NCI-H748 (cell line): ENCODE measurements around the gene MYL7.
"Not testable (repeated sequence)": the region's sequence is repeated elsewhere in the genome, so short reads cannot be mapped to it uniquely, and the experiment has no call there.

ENCODE experiments used
- DNase-seq: peaks from one replicate; lab custom pipeline; 2025; ENCODE audit not compliant: unreplicated experiment; lab: John Stamatoyannopoulos, UW

The MYL7 gene

DNA sequence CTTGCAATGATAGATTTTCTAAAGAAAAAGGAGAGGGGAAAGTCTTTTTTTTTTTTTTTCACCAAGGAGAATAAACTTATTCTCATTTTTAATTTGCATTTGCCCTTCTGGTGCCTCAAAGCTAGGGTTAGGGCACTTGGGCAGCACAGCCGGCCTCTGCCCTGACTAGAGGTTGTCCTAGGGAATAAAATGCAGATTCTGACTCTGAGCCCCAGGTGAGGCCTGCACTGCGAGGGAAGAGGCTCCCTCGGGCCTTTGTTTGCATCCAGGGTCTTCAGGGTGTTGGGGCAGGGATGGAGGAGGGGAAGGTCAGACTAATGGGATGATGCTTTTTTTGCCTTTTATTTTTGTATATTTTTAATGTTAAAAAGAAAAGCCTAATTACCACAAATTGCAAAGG is 7.8 kb downstream of the MYL7 start:
- no peak for DNase-seq

DNA sequence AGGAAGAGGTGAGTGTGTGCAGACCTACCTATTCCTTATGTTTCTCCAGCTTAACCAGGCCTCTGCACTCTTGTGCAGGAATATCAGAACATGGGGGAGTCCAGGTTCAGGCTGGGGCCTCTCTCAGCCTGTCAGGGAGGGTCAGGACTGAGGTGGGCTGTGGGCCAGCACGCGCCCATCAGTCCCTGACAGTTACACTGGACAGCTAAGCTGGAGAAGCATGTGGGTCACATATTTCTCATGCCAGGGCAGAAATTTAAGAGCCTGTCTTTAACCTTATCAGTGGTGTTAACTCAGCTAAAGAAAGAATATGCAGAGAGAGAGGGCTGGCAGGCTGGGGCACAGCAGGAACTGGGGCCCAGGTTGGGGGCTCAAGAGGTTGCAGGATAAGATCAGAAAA is 9.1 kb downstream of the MYL7 start:
- DNase-seq: no peak

DNA sequence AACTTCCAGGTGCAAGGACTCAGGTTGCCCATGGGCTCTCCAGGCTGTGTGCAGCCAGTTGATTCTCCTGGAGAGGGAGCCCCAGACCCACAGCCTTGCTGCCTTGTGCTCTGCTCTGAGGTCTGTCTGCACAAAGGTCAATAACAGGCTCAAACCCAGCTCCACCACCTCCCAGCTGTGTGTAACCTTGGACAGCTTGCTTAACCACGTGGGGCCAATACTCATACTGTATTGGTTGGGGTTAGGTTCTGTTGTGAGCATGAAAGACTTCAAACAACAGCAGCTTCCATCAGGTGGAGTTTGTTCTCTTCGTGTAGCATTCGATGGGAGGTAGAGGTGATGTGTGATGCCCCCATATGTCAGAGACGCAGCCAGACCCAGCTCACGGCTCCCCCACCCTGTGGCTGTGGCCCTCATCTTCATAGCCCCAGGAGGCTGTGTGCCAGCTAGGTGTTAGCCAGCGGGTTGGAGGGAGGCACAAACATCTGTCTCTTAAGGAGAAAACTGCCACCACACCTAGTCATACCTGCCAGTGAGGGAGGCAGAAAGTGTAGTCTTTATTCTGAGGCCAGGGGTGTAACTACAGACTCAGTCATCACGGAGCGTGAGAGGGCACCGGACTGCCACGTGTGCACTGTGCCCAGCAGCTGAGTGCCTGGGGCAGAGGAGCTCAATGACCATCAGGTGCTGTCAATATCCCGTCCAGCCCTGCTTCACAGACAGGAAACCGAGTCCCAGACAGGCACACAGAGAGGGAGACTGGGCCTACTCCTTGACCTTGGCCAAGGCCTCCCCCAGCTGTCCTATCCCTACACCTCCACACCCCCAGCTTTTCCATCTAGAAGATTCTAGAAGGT is 9.7 kb downstream of the MYL7 start:
- DNase-seq: peak; percentile 23

DNA sequence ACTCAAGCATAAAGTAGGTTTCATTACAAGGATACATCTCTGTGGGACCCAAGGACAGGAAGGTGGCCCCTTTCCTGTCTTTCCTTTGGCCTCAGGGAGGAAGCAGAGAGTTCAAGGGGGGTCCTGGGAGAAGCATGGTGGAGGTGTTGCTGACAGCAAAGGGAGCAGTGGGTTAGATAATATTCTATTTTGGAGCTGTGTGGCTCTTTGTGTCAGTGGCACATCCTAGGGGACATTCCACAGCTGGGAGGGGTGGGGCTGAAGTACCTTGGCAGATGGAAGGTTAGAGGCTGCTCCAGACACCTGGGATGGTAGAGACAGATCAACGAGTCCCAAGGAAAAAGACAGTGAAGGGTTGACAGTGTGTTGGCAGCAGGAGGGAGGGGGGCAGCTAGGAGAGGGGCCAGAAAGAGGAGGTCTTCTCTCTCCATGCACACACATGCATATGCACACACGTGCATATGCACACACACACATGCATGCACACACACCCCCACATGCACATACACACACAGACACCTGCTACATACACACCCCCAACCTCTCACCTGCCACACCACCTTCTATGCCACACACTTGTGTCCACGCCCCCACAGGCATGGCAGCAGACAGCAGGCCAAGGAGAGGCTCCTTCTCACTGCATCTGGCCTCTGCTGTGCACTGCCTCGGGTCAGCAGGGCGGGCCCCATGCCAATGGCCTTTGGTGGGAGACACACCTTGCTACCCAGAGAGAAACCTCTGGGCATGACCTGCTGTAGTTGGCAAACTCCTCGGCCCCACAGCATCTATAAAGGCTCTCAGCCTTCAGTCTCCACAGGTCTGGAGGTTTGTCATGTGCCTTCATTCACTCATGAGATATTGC is 12.2 kb downstream of the MYL7 start:
- no peak for DNase-seq

DNA sequence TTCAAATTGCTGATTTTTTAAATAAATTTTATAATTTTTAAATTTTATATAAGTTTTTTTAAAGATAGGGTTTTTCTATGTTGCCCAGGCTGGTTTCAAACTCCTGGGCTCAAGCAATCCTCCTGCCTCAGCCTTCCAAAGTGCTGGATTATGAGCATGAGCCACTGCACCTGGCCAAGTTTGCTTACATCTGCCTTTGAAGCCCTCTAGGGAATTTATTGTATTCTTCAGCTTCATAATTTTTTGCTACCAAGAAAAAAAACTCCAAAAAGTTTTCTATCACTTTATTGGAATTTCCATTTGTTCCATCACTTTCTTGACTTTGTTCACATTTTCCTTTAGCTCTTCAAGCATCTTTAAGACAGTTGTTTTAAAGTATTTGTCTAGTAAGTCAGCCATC is 14.0 kb downstream of the MYL7 start:
- no peak for DNase-seq

DNA sequence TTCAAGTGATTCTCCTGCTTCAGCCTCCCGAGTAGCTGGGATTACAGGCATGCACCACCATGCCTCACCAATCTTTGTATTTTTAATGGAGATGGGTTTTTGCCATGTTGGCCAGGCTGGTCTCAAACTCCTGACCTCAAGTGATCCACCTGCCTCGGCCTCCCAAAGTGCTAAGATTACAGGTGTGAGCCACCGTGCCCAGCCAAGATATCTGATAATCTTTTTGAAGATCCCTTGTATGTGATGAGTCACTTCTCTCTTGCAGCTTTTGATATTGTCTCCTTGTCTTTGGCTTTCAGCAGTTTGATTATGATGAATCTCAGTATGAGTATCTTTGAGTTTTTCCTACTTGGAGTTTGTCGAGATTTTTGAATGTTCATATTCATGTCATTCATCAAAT is 14.6 kb downstream of the MYL7 start:
- not testable (repeated sequence) for DNase-seq

DNA sequence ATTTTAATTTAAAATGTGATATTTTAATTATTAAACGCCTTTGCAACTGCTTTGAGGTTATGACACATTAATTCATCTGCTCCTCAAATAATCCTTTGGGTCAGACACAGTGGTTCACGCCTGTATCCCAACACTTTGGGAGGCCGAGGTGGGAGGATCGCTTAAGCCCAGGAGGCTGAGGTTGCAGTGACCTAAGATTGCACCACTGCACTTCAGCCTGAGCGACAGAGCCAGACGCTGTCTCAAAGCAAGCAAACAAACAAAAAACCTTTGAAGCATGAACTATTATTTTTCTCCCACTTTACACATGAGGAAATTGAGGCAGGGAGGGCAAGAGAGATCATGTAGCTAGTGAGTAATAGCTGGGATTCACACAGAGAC is 16.3 kb downstream of the MYL7 start:
- no peak for DNase-seq

DNA sequence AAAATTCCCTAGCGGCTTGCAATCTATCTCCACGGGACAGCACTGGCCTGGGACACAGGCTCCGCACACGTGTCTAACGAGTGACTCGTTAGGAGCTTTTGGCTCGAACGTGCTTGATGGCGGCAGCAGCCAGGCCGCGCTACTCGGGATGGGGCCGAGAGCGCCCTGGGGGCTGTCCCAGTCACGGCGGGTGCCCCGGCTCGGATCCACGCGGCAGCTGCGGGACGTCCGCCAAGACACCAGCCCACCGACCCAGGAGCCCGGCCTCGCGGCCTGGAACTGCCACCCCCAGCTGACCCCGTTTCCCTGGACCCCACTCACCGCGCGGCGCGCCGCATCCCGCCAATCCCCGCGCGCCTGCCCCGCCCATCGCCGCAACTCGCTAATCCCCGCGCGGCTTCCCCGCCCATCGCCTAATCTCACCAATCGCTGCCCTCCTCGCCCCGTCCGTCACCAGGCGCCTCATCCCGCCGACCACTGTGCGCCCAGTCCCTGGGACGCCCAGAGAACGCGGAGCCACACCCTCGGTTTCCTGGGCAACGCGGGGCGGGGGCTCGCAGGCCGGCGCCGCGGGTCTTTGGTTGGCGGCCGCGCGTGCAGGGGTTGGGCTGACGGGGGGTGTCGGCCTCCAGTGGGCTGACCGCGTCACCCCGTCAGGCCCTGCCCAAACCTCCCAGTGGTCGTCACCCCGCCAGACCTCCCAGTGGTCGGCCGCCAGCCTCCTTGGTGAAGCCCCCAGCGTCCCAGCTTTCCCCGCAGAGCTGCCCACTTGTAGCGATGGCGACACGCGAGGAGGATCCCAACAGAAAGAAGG is 17.7 kb downstream of the MYL7 start, which contains the start of gene POLD2:
TSS of gene POLD2 (minus strand) at position 359 of the 814 bp plus-strand sequence. CDS start 1,495 bp downstream, outside the sequence.
- peak; percentile 99 for DNase-seq

DNA sequence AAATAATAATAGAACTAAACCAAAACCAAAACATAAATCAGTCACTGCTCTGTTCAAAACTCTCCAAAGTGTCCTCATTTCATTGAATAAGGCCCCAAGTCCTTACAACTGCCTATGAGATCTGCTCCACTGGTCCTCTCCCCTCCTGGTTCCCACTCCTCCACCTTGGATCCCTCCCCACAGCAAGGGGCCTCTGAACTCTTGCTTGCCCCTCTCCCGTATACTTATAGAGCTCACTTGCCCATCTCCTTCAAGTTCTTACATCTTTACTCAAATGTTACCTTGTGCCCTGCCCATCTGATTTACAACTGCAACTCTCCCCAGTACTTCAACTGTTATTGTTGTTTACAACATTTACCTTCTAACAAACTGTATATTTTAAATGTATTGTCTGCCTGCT is 18.6 kb downstream of the MYL7 start:
- DNase-seq: no peak

DNA sequence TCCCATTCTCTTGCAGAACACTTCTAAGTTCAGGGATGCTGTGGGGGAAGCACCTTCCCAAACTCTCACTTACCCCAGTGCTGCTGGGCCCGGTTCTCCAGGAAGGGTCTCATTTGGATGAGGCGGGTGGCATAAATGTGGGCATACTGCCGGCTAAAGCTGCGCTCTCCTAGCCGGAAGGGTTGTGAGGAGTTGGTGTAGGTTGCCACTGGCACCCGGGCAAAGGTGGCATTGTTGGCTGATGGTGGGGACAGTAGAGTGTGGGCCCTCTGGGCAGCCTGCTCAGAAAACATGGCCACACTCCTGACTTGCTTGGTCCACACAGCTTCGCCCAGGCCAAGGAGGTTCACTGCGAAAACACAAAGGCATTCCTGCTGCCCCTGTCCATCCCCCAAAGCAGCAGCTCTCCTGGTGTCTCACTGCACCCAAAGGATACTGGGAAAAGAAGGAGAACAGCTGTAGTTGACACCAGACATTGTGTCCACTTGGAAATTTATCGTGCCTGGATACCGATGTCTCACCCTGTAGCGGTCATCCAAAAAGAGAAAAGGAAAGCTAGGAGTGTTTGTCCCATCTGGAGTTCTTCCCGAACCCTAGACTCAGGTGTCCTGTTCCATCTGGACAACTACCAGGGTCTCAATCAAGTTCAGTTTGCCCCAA is 19.2 kb downstream of the MYL7 start:
- DNase-seq: no peak

DNA sequence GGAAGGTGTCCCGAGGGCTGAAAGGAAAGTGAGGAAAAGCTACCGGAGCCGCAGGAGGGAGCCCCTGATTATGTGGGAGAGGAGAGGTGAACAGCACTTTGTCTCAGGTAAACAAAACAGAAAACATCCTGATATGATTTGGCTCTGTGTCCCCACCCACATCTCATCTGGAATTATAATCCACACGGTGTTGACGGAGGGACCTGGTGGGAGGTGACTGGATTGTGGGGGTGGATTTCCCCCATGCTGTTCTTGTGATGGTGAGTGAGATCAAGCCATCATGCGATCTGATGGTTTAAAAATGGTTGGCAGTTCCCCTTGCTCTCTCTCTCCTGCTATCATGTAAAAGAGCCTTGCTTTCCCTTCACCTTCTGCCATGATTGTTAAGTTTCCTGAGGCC is 20.7 kb downstream of the MYL7 start:
- no peak for DNase-seq

DNA sequence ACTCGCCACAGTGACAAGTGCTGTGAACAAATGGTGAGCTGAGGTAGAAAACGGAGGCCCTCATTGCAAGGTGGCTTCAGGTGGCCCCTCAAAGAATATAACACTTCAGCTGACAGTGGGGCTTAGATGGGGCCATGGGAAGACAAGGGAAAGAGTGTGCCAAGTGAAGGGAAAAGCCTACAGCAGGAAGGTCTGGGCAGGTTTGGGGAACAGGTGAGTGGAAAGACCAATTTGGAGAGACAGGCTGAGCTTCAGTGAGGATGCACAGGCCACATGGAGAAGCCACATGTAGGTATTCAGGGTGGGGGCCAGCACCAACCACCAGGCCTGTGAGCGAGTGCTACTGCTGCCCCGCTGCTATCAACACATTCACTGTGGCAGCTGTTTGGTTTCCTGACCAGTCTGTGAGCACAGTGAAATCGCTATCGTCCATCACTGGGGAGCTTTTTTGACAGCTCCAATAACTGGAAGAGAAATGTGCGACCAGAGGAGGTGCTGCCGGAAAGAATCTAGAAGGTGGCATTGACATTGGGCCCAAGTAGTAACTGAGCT is 21.2 kb downstream of the MYL7 start:
- no peak for DNase-seq

DNA sequence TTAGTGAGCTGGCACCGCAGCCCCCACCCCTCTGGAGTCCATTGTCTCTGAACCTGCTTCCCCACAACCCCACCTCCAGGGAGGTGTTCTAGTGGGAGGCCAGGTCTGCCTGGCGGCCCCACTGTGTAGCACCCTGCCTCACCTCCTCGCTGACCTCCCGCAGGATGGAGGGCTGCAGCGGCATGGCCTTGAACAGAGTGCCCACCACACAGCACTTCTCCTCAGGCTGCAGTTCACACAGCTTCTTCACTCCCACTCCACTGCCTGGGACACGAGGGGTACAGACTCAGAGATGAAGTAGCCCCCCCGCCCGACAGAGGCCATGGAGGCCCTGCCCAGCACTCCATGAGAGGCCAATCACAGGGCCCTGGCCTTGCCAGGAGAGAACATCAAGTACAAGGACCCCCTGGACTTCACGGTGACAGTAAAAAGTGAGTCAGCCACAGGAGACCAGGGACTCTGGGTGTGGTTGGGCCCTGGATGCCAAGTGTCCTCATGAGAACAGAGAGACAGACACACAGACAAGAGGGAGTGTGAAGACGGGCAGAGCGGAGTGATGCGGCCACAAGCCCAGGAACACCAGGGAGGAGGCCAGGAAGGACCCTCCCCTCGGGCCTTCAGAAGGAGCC is 23.2 kb downstream of the MYL7 start:
- DNase-seq: no peak

DNA sequence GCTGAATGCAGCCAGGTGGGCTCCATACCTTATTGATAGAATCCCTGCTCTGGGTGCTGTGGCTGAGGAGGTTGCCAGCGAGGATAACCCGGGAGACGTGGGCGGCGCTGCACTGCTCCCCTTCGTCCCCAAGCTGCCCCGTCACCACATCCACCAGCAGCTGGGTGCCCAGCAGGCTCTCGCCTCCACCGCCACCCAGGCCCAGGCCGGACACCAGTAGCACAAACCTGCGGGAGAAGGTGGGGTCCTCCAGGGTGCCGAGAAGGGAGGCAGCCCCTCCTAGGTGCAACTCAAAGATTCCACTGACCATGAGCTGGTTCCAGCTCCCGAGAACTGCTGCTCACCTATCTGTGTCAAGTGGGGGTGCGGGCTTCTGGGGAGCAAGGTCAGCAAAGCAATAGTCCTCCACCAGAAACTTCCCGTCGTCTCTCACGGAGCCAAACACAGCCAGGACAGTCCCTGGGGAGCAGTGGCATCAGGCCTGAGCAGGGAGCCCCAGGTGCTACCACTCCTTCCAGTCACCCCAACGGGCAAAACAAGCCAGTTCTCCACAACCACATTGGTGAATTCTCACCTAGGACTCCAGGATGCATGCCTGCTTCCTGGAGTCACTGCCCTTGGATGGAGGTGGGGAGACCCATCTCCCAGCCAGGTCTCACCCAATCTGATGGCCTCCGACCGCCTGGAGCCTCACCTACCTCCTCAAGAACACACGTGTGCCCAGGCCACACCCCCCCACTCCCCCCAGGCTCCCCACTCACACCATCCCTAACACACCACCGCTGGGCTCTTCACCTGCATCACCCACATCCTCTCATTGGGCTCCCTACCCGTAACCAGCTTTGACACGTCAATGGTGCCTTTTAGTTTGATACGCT is 24.1 kb downstream of the MYL7 start:
- DNase-seq: no peak

DNA sequence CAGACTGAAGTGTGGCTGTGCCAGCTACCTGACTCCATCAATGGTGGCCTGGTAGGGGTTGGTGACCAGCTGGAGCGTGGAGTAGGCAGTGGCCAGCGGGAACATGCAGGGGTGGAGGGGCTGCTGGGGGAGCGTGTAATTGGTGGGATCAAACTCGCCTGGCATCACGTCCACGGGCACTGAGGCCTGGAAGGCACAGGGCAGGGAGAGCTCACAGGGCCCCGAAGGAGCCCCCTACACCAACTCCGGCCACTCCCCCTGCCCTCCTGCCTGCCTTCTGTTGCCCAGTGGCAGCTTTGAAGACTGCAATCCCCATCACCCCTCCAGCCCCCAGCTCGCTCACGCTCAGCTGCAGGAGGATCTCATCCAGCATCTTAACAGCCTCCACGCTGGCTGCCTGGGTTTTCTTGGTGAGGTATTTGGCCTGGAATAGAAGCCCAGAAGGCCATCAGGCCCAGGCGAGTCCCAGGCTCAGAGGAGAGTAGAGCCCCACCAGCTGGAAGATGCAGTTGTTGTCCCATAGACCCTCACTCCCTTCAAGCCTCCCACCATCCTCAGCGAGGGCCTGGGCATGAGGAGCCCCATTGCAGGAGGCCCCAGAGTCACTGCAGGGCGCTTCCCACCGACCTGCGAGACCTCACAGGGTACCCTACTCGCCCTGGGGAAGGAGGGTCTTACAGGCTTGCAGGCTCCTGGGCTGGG is 24.9 kb downstream of the MYL7 start:
- DNase-seq: no peak

DNA sequence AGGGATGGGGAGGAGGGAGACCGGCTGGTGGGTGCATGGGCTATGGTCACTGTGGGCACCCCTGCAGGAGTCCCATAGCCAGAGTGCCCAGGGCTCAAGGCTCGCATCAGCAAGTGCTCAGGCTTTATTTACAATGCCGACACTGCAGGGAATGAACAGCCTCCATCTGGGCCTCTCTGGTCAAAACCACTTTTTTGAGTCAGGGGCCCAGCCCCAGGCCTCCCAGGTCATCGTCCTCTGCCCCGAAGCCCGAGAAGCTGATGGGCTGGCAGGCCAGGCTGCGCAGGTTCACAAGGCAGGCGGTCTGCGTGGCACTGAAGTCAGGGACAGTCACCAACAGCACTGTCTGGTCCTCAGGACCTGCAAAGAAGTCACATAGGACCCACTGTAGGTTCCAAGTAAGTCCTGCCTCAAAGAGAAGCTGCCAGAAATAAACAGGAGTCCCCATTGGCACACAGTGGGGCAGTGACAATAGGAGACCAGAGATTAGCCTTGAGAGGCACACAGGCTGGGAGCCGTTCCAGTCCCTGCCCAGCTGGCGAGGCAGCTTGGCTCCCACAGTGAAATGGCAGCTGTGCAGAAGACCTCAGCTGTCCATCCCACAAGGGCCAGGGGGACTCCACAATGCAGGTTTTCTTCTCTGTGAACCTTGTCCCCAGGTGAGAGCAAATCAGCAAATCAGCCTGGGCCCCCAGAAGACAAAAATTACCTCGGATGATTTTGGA is 26.4 kb downstream of the MYL7 start:
- DNase-seq: no peak

DNA sequence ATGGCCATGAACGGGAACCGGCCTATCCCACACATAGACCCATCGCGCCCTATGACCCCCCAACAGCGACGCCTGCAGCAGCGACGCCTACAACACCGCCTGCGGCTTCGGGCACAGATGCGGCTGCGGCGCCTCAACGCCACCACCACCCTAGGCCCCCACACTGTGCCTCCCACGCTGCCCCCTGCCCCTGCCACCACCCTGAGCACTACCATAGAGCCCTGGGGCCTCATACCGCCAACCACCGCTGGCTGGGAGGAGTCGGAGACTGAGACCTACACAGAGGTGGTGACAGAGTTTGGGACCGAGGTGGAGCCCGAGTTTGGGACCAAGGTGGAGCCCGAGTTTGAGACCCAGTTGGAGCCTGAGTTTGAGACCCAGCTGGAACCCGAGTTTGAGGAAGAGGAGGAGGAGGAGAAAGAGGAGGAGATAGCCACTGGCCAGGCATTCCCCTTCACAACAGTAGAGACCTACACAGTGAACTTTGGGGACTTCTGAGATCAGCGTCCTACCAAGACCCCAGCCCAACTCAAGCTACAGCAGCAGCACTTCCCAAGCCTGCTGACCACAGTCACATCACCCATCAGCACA is 27.3 kb downstream of the MYL7 start:
- no peak for DNase-seq
